Esophagus muscularis mucosa (tissue), 4 donors: ENCODE measurements around the gene EIF4E.

Experiments
- EP300 ChIP-seq: sonication (generic); formaldehyde crosslinking; IDR thresholded peaks from one replicate; pipeline ENCODE4 v1.6.1; 2017; ENCODE audit warnings: antibody characterized with exemption
- POLR2A ChIP-seq: fragments of 450-650 bp; IDR thresholded peaks from one replicate; pipeline ENCODE4 v1.6.1; 2017; ENCODE audit warnings: antibody characterized with exemption, moderate library complexity, mild to moderate bottlenecking, low read depth
- POLR2AphosphoS5 ChIP-seq, 2 donors: sonication (generic); formaldehyde crosslinking; IDR thresholded peaks; one replicate each; pipeline ENCODE4 v1.6.1; 2017; ENCODE audit warnings: antibody characterized with exemption in 2 of 2
- TF ChIP-seq, protein P1 (sequence below), 3 experiments: fragments of 200-600 bp in 2 of 3; fragments of 450-650 bp in 1 of 3; sonication (generic) in 2 of 3; IDR thresholded peaks; one replicate each; pipeline ENCODE4 v1.5.1; 2017 to 2019; ENCODE audit warnings: antibody characterized with exemption in 3 of 3, mild to moderate bottlenecking in 2 of 3, moderate library complexity in 1 of 3

GRCh38 chr4:98865059-98865458 is 63.9 kb downstream of the EIF4E start:
- TF ChIP-seq, protein P1, sequence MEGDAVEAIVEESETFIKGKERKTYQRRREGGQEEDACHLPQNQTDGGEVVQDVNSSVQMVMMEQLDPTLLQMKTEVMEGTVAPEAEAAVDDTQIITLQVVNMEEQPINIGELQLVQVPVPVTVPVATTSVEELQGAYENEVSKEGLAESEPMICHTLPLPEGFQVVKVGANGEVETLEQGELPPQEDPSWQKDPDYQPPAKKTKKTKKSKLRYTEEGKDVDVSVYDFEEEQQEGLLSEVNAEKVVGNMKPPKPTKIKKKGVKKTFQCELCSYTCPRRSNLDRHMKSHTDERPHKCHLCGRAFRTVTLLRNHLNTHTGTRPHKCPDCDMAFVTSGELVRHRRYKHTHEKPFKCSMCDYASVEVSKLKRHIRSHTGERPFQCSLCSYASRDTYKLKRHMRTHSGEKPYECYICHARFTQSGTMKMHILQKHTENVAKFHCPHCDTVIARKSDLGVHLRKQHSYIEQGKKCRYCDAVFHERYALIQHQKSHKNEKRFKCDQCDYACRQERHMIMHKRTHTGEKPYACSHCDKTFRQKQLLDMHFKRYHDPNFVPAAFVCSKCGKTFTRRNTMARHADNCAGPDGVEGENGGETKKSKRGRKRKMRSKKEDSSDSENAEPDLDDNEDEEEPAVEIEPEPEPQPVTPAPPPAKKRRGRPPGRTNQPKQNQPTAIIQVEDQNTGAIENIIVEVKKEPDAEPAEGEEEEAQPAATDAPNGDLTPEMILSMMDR (IDR thresholded peaks at IDR 0.05) = no peak
- TF ChIP-seq POLR2A (no peak), POLR2AphosphoS5 (IDR thresholded peaks at IDR 0.05) (no peak), EP300 (no peak)
